ENCODE data around the gene SLC22A9. TPM values are rescaled to one million over a fixed set of nuclear protein-coding genes. Genes with fewer than 3 reads are reported as not detected.

The SLC22A9 gene
- total RNA-seq, 1 donor from 2014 or later = not detected

DNA sequence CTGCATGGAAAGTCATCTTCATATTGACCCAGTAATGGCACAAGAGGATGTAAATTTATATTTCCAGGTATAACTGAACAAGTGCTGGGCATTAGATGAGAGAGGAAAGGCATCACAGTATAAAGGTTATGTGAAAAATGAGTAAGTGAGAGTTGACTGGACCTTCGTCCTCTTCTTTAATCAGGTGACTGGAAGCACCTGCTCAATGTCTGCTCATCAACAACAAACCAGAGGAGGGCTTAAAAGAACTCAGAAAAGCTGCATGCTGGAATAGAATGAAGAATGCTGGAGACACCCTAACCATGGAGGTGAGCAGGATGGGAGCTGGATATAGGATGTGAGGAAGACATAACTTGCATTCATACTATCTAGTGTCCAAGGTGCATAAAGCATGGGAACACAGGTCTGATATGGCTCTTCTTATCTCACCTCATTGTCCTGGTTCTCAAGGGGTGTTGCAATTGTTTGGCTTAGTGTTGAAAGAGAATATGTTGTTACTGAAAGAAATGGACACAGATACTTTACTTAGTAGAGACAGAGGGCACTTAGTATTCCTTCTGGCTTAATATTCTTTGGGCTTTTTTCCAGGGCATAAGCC lies 7.3 kb upstream of the SLC22A9 start:
- TF ChIP-seq, protein P1, sequence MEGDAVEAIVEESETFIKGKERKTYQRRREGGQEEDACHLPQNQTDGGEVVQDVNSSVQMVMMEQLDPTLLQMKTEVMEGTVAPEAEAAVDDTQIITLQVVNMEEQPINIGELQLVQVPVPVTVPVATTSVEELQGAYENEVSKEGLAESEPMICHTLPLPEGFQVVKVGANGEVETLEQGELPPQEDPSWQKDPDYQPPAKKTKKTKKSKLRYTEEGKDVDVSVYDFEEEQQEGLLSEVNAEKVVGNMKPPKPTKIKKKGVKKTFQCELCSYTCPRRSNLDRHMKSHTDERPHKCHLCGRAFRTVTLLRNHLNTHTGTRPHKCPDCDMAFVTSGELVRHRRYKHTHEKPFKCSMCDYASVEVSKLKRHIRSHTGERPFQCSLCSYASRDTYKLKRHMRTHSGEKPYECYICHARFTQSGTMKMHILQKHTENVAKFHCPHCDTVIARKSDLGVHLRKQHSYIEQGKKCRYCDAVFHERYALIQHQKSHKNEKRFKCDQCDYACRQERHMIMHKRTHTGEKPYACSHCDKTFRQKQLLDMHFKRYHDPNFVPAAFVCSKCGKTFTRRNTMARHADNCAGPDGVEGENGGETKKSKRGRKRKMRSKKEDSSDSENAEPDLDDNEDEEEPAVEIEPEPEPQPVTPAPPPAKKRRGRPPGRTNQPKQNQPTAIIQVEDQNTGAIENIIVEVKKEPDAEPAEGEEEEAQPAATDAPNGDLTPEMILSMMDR (IDR thresholded peaks at IDR 0.05; ENCODE audit: insufficient read depth, low read length, poor library complexity, severe bottlenecking) = no peak
- H3K27me3 ChIP-seq (ENCODE audit: control insufficient read depth, insufficient read depth, low read length) = no peaks in the 10 kb centered on the region
- H3K4me3 ChIP-seq (ENCODE audit: low read depth, low read length) = no peak overlapping the region
- H3K36me3 ChIP-seq (ENCODE audit: control insufficient read depth, insufficient read depth, low read length) = no peaks in the 10 kb centered on the region
- DNase-seq (ENCODE audit: low read depth) = no peak

DNA sequence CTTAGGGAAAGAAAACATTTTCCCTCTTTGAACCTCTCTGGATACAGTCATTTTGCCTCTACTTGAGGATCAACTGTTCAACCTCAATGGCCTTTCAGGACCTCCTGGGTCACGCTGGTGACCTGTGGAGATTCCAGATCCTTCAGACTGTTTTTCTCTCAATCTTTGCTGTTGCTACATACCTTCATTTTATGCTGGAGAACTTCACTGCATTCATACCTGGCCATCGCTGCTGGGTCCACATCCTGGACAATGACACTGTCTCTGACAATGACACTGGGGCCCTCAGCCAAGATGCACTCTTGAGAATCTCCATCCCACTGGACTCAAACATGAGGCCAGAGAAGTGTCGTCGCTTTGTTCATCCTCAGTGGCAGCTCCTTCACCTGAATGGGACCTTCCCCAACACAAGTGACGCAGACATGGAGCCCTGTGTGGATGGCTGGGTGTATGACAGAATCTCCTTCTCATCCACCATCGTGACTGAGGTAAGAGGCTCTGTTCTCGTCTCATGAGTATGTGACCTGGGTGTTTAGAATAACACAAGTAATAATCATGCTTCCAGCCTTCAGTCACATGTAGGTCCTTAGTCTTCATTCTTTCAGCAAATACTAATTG lies 495 bp downstream of the SLC22A9 start:
- Histone ChIP-seq H3K4me3 (ENCODE audit: low read depth, low read length) (no peak overlapping the region), H3K27me3 (ENCODE audit: control insufficient read depth, insufficient read depth, low read length) (no peaks in the 10 kb centered on the region), H3K36me3 (ENCODE audit: control insufficient read depth, insufficient read depth, low read length) (no peaks in the 10 kb centered on the region)
- no peak for DNase-seq (ENCODE audit: low read depth)
- TF ChIP-seq, protein P1 (IDR thresholded peaks at IDR 0.05; ENCODE audit: insufficient read depth, low read length, poor library complexity, severe bottlenecking) = no peak

DNA sequence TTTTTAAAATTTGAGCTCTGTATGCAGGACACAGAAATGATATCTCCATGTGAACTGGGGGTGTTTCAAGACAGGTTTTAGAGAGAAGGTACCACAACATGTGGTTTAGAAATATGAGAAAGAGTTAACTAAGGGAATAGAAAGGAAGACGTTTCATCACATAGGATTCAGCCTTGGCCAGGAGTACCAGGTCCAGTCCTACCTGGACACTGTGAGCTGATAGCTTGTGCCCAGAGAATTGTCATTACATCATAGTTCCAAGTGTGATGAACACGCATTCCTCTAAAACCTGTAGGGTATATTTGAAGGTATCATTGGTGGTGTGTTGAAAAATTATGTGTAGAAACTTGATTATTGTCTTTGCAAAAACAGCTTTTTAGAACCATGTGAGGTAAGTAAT lies 1.8 kb downstream of the SLC22A9 start:
- TF ChIP-seq, protein P1 (IDR thresholded peaks at IDR 0.05; ENCODE audit: insufficient read depth, low read length, poor library complexity, severe bottlenecking) = no peak
- no peak for DNase-seq (ENCODE audit: low read depth)
- no peaks in the 10 kb centered on the region for H3K27me3 ChIP-seq (ENCODE audit: control insufficient read depth, insufficient read depth, low read length)
- H3K36me3 ChIP-seq (ENCODE audit: control insufficient read depth, insufficient read depth, low read length) = no peaks in the 10 kb centered on the region
- no peak overlapping the region for H3K4me3 ChIP-seq (ENCODE audit: low read depth, low read length)

DNA sequence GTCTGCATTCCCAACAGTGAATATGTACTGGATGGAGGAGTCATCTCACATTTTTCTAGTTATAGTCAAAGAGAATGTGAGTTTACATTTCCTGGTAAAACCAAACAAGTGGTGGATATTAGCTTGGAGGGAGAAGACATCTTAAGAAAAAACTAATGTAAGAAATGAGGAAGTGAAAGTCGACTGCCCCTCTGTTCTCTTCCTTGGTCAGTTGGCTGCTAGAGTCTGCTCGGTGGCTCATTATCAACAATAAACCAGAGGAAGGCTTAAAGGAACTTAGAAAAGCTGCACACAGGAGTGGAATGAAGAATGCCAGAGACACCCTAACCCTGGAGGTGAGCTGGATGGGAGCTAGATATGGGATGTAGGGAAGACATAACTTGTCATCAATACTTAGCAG lies 5.8 kb downstream of the SLC22A9 start:
- Histone ChIP-seq H3K36me3 (ENCODE audit: control insufficient read depth, insufficient read depth, low read length) (no peaks in the 10 kb centered on the region), H3K4me3 (ENCODE audit: low read depth, low read length) (no peak overlapping the region)
- no peak for DNase-seq (ENCODE audit: low read depth)

DNA sequence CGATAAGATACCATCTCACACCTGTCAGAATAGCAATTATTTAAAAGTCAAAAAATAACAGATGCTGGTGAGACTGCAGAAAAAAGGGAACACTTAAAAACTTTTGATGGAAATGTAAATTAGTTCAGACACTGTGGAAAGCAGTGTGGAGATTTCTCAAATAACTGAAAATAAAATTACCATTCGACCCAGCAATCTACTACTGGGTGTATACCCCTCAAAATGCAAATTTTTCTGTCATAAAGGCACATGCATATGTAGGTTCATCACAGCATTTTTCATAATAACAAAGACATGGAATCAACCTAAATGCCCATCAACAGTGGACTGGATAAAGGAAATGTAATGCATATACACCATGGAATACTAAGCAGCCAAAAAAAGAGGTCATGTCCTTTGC lies 10.5 kb downstream of the SLC22A9 start:
- TF ChIP-seq, protein P1 (IDR thresholded peaks at IDR 0.05; ENCODE audit: insufficient read depth, low read length, poor library complexity, severe bottlenecking) = no peak
- no peaks in the 10 kb centered on the region for H3K27me3 ChIP-seq (ENCODE audit: control insufficient read depth, insufficient read depth, low read length)

More for the DNA sequence above, 5.8 kb downstream of the SLC22A9 start:
- no peaks in the 10 kb centered on the region for H3K27me3 ChIP-seq (ENCODE audit: control insufficient read depth, insufficient read depth, low read length)
- TF ChIP-seq, protein P1 (IDR thresholded peaks at IDR 0.05; ENCODE audit: insufficient read depth, low read length, poor library complexity, severe bottlenecking) = no peak

DNA sequence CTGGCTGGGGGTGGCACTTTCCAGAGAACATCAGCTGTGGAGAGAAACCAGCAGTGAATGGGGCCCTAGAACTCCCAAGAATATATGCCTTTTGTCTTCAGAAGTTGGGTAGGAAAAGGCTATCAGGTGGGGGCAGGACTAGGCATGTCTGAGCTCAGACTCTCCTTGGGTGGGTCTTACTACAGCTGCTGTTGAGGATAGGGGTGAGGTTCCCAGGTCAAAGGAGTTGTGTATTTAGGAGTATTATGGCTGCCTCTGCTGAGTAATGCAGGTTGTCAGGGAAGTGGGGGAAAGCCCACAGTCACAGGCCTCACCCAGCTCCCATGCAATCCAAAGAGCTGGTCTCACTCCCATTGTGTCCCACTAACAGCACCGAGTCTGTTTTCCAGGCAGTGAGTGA lies 26.1 kb downstream of the SLC22A9 start:
- DNase-seq (ENCODE audit: low read depth) = no peak
- Histone ChIP-seq H3K27me3 (ENCODE audit: control insufficient read depth, insufficient read depth, low read length) (no peaks in the 10 kb centered on the region), H3K36me3 (ENCODE audit: control insufficient read depth, insufficient read depth, low read length) (no peaks in the 10 kb centered on the region), H3K4me3 (ENCODE audit: low read depth, low read length) (no peak overlapping the region)
- TF ChIP-seq, protein P1 (IDR thresholded peaks at IDR 0.05; ENCODE audit: insufficient read depth, low read length, poor library complexity, severe bottlenecking) = no peak

More for the DNA sequence above, 10.5 kb downstream of the SLC22A9 start:
- Histone ChIP-seq H3K36me3 (ENCODE audit: control insufficient read depth, insufficient read depth, low read length) (no peaks in the 10 kb centered on the region), H3K4me3 (ENCODE audit: low read depth, low read length) (no peak overlapping the region)
- DNase-seq (ENCODE audit: low read depth) = no peak
